ENCODE results near the gene DPP10.
"Not testable (repeated sequence)": the region's sequence is repeated elsewhere in the genome, so short reads cannot be mapped to it uniquely, and the experiment has no call there.

The DPP10 gene

DNA sequence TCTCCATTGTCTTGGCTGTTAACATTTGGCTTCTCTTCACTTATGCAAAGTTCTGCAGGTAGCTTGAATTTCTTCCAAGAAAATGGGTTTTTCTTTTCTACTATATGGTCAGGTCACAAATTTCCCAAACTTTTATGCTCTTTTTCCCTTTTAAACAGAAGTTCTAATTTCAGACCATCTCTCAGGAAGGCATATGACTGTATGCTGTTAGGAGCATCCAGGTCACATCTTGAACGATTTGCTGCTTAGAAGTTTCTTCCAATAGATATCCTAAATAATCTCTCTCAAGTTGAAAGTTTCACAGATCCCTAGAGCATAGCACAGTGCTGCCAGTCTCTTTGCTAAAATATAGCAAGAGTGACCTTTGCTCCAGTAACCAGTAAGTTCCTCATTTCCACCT lies 932.5 kb downstream of the DPP10 start:
- FAIRE-seq, result no peak
- DNase-seq (ENCODE audit: insufficient read length, low spot score), result no peak

DNA sequence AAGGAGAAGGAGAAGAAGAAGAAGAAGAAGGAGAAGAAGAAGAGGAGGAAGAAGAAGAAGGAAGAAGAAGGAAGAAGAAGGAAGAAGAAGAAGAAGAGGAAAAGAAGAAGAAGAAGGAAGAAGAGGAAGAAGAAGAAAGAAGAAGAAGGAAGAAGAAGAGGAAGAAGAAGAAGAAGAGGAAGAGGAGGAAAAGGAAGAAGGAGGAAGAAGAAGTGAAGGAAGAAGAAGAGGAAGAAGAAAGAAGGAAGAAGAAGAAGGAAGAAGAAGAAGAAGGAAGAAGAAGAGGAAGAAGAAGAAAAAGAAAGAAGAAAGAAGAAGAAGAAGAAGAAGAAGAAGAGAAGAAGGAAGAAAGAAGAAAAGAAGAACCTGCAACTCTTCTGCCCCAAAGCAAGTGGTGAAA lies 942.0 kb downstream of the DPP10 start:
- DNase-seq (ENCODE audit: insufficient read length, low spot score), result no peak
- no peak for FAIRE-seq

DNA sequence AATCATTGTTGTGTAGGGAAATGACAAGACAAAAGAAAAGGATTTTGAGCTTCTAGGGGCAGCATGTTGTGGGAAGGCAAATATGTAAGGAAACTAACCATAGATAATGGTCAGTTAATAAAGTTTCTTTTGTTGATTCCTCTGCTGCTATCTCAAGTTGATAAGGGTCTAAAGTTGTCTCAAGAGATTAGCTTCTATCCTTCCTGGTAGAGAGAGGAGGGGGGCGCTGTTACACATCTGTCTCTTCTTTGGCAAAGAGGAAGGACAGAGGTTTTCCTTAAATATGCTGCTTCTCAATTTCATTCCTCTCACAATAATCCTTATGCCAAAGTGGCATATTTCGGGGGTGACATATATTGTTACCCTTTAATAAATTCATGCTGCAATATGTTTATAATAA lies 944.0 kb downstream of the DPP10 start:
- FAIRE-seq (no peak), DNase-seq (ENCODE audit: insufficient read length, low spot score) (no peak)

DNA sequence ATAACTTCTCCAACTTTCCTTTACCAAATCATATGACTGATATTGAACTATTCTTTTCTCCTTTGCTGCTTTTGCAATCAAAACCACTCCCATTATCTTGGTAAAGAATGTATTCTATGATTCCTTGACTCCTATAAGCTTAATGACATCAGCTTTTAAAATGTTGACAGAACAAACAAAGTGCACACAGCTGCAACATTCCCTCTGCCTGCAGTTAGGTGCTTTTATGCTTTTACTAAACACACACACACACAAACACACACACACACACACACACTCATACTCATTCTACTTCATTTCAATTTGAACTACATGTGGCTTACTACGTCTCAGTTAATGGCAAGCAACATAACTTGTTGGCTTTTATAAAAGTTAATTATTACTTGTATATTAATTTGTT lies 946.6 kb downstream of the DPP10 start:
- FAIRE-seq (no peak), DNase-seq (ENCODE audit: insufficient read length, low spot score) (no peak)

DNA sequence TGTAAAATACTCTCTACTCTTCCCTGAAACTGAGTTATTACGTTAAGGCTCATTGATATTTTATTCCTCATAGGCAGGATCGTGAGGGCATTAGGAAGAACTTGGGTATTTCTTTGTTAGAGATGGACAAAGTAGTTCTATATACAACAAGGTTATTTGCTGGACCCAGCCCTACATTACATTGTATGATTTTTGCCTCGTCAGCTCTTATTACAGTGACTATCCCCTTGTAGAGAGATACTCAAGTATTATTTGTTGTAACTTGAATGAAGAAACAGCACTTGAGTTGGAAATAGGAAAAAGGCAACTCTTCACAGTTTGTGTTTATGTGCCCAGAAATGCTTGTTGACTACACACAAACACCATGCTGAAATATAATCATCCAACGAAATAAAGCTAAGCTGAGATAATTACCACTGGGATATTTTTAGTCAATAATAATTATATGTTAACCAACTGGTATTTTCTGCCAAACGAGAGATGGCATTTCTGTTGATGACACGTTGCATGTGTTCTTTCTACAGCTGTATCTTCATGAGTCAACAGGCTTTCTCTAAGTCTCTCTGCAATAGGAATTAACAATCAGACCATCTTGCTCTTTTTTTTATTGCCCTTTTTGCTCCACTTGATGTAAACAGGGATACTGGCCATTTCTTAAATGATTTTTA lies 947.6 kb downstream of the DPP10 start:
- FAIRE-seq (no peak), DNase-seq (ENCODE audit: insufficient read length, low spot score) (no peak)

DNA sequence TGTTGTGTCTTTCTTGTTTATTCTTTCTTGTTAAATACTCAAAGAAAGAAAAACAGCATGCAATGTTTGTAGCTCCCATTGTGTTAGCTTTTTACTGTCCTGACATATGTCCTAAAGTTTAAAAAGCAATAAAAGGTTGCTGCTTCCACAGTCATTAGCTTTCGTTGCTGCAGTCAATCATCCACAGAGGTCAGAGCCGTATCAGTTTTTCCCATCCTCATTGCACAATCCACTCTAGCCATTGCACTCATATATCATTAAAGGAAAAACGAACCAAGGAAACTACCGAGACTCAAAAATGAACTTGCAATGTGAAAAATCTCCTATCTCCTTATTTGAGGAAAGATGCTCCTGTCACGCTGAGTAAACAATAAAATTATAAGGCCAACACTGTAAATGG lies 954.1 kb downstream of the DPP10 start:
- DNase-seq (ENCODE audit: insufficient read length, low spot score), result no peak
- no peak for FAIRE-seq

DNA sequence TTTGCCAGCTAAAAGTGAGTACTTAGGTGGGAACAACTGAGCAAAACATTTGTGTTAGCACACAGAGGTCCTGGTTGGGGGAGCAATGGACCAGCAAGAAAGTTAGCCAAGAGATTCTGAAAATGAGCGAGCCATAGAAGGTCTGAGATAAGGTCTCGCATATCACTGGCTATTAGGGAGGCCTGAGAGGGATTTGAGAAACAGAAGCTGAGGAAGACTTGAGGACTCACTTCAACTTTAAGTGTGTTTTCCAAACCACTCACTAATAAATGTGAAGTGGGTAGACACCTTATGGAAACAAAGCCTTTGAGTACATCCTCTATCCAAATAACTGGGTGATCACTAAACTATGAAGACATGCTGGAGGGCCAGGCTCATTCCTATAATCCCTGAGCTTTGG lies 958.5 kb downstream of the DPP10 start:
- no peak for DNase-seq (ENCODE audit: insufficient read length, low spot score)

DNA sequence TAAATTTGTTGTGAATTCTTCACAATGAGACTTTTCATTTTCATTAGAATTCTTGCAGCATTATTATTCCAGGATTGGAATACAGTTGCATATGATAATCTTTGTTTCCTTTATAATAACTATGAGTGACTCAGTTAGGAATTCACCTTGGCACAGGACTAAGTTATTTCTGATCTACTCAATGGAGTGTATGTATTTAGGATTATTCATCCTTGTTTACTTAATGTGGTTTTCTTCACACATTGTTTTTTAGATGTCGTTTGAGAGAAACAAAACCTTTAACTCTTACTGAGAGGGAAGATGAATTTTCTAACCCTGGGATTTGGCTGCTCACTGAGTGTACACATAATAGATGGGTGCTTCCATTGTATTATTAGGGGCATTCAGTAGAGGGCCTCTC lies 970.1 kb downstream of the DPP10 start:
- DNase-seq (ENCODE audit: insufficient read length, low spot score), result no peak
- no peak for FAIRE-seq

More for the DNA sequence above, 958.5 kb downstream of the DPP10 start:
- no peak for FAIRE-seq

DNA sequence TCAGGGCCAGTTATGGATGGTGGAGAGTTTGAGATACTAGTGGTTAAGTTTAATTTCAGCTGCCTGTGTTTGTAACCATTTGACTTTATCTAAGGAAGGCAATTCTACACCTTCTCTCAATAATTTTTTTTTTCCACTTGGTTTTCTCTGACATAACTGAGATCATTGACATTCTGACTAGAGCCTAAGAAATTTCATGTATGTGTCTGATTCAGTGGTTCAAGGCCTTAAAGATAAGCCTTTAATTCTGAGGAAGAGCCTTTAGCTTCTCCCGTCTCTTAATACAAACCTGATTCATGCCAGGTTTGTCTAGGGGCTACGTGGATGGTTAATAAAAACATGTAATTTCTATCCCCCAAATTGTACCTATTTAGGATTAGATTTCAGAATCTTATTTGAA lies 971.4 kb downstream of the DPP10 start:
- DNase-seq (ENCODE audit: insufficient read length, low spot score) (no peak), FAIRE-seq (no peak)

DNA sequence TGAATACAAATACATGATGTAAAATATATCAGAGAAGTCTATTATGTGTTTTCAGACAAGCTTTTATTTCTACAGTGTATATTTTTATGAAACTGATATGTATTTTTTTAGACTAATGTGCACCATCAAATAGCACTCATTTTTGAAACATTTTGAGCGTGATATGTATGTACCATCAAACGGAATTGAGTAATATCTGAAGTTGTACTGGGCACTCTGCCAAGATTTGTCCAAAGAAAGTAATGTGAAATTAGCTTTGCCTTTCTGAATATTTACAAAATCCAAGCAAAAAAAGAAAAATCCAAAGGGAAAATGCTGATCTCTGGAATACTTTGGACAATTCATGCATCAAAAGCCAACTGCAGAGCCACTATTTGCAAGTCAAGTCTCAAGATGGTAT lies 972.0 kb downstream of the DPP10 start:
- FAIRE-seq (no peak), DNase-seq (ENCODE audit: insufficient read length, low spot score) (no peak)

DNA sequence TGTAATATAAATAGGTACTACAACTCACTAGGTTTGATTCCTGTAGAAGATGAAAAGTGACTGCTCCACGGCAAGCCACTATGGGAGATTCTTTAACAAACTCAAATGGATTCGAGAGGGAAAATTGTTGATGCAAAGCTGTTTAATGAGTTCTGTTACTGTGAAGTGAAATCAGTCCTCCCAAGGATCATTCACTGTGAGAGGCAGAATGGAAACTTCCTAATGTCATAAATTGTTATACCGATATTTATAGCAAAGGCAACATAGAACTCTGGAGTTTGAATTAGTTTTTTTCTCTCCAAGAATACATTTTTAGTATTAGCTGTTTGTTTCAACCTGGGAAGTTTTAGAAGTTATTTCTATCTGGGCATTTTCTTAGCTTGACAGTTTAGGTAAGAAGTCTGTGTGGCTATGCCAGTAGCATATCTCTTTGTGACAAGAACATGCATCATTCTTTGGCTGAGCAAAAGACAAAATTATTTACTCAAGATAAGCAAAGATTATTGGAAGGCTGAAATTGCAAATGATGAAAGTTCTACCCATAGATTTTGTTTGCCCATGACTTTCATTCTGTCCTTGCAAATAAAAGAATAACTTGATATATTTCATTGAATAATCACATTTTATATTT lies 979.7 kb downstream of the DPP10 start:
- FAIRE-seq, result no peak

DNA sequence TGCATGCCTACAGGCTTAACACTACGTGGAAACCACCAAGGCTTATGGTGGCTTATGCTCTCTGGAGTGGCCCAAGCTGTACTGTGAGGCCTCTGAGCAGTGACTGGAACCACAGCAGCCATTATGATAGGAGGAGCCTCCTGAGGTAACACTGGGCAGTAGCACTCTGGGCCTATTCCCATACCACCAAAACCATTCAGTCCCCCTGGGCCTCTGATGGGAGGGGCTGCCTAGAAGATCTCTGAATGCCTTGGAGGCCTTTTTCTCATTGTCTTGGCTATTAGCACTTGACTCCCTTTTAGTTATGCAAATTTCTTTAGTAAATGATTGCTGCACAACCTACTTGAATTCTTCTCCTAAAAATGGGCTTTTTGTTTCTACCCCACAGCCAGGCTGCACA lies 985.0 kb downstream of the DPP10 start:
- FAIRE-seq, result no peak

More for the DNA sequence above, 979.7 kb downstream of the DPP10 start:
- DNase-seq (ENCODE audit: insufficient read length, low spot score), result no peak

DNA sequence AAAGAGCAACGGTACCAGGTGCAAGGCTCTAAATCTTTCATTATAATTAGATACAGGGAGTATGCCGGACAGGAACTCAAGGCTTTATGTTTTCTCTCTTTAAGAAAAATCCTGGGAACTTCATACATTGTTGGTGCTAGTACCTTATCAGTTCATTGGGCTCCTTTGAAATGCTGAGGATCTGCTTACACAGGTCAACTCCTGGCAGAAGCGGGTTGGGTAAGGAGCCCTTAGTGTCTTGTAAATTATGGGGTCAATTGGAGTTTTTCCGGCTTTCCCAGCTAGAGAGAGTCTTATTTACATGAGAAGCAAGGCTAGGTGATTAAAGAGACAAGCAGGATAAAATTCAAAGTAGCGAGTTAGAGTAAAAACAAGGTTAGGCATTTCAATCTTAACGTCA lies 998.3 kb downstream of the DPP10 start:
- not testable (repeated sequence) for FAIRE-seq; DNase-seq (ENCODE audit: insufficient read length, low spot score)

More for the DNA sequence above, 985.0 kb downstream of the DPP10 start:
- no peak for DNase-seq (ENCODE audit: insufficient read length, low spot score)

DNA sequence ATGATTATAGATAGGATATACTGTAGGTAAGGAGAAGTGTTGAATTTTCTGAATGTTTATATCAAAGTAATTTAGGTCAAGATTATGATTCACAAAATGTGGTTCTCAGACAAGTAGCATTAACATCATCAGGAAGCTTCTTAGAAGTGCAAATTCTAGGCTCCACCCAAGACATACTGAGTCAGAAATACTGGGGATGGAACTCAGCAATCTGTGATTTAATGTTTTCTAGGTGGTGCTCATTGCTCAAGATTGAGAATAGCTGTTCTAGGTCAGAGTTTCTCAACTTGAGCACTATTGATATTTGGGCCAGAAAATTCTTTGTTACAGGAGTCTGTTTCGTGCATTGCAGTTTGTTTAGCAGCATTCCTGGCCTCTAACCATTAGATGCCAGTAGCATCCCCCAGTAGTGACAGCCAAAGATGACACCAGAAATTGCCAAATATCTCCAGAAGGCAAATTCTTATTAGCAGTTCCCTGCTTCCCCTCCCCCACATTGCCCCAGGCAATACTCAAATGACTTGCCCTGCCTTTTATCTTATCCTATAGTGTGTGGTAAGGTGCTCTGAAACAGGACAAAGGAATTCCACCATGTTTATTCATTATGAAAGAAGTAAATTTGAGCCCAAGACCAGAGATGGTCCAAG lies 1001.2 kb downstream of the DPP10 start:
- DNase-seq (ENCODE audit: insufficient read length, low spot score), result no peak
- no peak for FAIRE-seq

DNA sequence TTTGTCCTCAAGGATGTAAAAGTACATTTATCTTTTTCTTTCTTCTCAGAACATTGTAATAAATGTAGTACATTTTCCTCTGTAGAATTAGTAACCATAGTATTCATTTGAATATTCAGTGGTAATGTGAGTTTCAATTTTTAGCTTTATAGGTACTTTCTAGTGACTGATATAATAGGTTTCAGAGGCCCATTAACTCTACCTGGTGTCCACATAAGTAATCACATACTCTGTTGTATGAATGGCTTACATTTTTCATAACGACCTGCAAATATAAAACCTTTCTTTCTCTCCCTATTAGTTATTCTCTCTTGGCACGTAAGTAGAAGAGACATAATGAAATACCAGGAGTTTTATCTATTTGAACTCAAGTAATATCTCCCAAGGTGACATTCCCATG lies 1017.6 kb downstream of the DPP10 start:
- no peak for DNase-seq (ENCODE audit: insufficient read length, low spot score)
- no peak for FAIRE-seq

DNA sequence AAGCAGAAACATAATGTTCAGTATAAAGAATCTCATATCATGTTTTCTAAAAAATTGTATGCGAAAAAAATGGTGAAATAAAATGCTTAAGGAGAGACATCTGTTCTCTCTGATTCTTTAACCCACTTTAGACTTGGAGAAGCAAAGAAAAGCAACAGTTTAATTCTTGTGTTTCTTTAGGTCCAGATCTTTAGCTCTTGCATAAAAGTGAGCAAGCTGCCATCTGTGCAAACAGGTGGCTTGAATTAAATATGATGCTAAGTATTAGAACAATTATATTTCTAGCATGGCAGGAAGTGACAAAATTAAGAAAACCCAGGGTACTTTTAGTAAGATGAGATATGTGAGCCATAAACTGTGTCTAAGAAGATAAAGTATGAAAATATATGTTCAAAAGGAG lies 1038.3 kb downstream of the DPP10 start:
- FAIRE-seq (no peak), DNase-seq (ENCODE audit: insufficient read length, low spot score) (no peak)

DNA sequence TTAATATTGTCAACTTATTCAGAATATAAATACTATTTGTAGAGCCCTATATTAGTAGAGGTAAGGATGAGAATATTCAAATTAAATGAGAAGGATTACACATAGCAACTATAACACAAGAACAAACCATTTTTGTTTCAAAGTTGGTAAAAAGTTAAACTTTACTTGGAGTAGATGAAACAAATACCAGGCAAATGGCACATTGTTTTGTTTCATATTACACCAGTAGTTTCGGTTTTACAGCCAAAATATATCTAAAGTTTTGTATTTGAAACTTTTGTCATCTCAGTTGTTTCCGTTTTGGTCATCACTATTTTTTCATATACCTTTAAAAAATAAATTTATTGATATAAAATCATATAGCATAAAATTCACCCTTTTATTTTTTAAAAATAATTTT lies 1039.4 kb downstream of the DPP10 start:
- FAIRE-seq, result no peak
- DNase-seq (ENCODE audit: insufficient read length, low spot score), result no peak

DNA sequence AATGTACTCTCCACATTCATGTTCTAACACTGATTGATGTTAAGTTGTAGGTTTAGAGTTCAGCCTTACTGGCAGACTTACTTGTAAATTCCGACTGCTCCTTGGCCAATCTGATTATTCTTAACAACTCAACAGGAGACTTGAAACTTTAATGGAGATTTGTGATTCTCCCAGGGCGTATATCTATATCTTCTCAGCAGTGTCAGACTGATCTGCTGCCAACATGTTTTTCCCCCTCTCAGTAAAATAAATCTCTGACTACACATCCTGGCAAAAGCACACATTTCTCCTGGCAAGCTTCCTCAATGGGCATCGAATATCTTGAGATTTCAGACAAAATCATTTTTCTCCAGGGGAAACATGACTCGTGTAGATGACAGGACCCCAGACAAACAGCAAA lies 1041.2 kb downstream of the DPP10 start:
- no peak for DNase-seq (ENCODE audit: insufficient read length, low spot score)
- no peak for FAIRE-seq

DNA sequence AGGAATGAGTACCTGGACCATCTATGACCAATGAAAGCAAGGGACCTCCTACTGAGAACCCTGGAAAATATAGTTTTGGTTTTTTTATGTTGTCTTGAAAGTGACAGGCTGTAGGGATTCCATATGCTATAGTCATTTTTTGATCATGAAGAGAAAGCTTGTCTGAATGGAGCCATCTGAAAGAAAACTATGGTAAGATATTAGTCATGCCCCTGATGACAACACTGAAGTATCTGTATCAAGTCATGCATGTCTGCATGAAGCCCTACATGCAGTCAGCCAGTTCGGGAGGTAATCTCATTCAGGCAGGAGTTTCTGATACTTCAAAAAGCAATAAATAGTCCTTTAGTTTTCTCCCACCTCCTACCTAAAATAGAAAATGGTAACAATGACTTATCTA lies 1042.0 kb downstream of the DPP10 start:
- no peak for FAIRE-seq
- DNase-seq (ENCODE audit: insufficient read length, low spot score), result no peak

DNA sequence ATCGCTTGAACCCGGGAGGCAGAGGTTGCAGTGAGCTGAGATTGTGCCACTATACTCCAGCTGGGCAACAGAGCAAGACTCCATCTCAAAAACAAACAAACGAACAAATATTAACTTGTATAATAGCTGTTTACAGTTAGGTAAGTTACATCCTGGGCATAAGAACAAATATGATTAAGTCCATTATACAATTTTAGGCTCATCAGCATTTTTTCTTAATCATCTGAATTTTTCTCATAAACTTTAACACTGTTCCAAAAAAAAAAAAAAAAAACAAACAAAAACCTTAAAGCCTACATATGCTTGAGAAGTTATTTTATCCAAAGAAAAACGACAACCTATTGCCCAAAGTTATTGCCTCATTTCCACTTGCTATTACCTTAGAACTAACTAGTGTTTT lies 1042.5 kb downstream of the DPP10 start:
- DNase-seq (ENCODE audit: insufficient read length, low spot score) (no peak), FAIRE-seq (no peak)

DNA sequence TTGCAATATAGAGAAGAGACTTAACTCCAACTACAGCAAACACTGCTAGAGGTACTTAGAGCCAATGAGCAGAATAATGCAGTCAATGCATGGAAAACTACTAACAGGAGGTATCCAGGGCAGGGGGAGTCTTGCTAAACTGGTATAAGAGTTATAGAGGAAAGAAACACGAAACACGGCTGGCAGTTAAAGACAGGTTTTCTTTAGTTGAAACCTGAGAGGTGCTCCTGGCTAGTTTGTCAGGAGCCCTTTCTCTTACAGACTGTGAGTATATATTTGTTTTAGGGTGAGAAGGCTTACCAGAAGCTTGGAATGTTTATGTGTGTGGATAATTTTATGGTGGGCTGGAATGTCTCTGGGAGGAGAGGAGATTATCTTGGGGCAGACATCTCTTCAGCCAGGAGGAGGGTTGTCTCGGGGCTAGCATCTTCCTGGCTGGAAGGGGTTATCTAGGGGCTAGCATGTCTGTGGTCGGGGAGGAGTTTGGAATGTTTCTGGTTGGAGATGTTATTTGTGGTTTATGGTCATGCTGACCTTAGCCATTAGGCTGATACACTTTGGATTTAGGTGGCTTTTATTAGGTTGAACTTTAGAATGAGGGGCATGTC lies 1048.8 kb downstream of the DPP10 start:
- FAIRE-seq, result no peak
- no peak for DNase-seq (ENCODE audit: insufficient read length, low spot score)

DNA sequence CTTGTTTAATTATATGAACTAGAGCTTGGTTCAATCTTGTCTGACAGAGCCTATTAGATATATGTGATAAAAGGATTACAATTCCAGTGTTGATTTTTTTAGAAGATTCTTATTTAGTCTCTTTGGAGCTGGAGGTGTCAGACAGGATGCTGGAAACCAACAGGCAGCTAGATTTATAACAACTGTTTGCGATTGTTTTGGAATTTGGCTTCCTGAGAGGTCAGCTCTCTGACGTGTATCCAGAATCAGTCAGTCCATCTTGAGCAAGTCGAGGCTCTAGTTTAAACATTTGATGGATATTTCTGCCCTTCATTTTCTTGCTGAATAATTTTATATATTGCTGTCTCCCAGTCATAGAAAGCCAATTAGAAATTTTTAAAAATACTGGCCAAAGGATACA lies 1062.9 kb downstream of the DPP10 start:
- no peak for FAIRE-seq
- no peak for DNase-seq (ENCODE audit: insufficient read length, low spot score)

Measured in GM19239 (cell line).